A549 (cell line): Measurements from ENCODE around the gene HOGA1. TPM values are rescaled to one million over a fixed set of nuclear protein-coding genes. Genes with fewer than 3 reads are reported as not detected.

ENCODE experiments used
- ATAC-seq, 2 experiments: fragments of 200-7000 bp in 1 of 2; fragments of >200 bp in 1 of 2; cut with Nextera tagmentation in 1 of 2; cut with Tn5 transposase in 1 of 2; 3 replicates each; pipeline versions ENCODE4 v1.8.0 to v1.9.1; 2018 to 2020; ENCODE audit warnings: mild to moderate bottlenecking in 1 of 2, moderate library complexity in 1 of 2
- CTCF ChIA-PET: fragments of 300-600 bp; sonication (Branson Sonifier 250); formaldehyde crosslinking; extraction: SDS; loops from one replicate; lab custom pipeline; 2021; ENCODE audit warnings: antibody characterized with exemption, inconsistent platforms; lab: Yijun Ruan, JAX
- POLR2A ChIA-PET: fragments of 350-600 bp; formaldehyde crosslinking; extraction: SDS; loops from one replicate; lab custom pipeline; 2021; ENCODE audit warnings: antibody characterized with exemption, inconsistent platforms; lab: Yijun Ruan, JAX
- DNase-seq, 2 experiments: peaks; one replicate each; pipeline versions ENCODE4 v3.0.0 to v3.0.0-alpha.2; 2011 to 2016; ENCODE audit warnings: low read depth in 1 of 2, low spot score in 1 of 2
- FAIRE-seq: peaks from 2 replicates; lab custom pipeline; 2011; peaks lifted over from hg19 to GRCh38; lab: Jason Lieb, UNC
- H3K27ac ChIP-seq, 2 experiments: fragments of >200 bp; sonication (Bioruptor Twin); formaldehyde crosslinking; 3 replicates each; pipeline ENCODE4 v1.5.1; 2016 to 2017
- H3K4me1 ChIP-seq: fragments of >200 bp; sonication (Bioruptor Twin); formaldehyde crosslinking; 3 replicates; pipeline ENCODE4 v1.6.1; 2016
- H3K4me2 ChIP-seq: fragments of >200 bp; sonication (Bioruptor Twin); formaldehyde crosslinking; 3 replicates; pipeline ENCODE4 v1.6.1; 2016
- H3K4me3 ChIP-seq: fragments of >200 bp; sonication (Bioruptor Twin); formaldehyde crosslinking; 3 replicates; pipeline ENCODE4 v1.5.1; 2016
- H3K9me3 ChIP-seq: fragments of >200 bp; sonication (Bioruptor Twin); formaldehyde crosslinking; 3 replicates; pipeline ENCODE4 v1.6.1; 2016
- BHLHE40 ChIP-seq: IDR thresholded peaks from 2 replicates; pipeline ENCODE4 v1.6.1; 2012; ENCODE audit warnings: low read depth, low read length, inconsistent platforms
- CBX8 ChIP-seq: fragments of 200-600 bp; sonication (generic); IDR thresholded peaks from 2 replicates; pipeline ENCODE4 v1.6.1; 2016
- CEBPB ChIP-seq, 2 experiments: fragments of >200 bp in 1 of 2; sonication (Bioruptor Twin) in 1 of 2; formaldehyde crosslinking in 1 of 2; IDR thresholded peaks; 2 replicates each; pipeline ENCODE4 v1.6.1; 2012 to 2016
- CHD2 ChIP-seq: fragments of 150-350 bp; IDR thresholded peaks from 2 replicates; pipeline ENCODE4 v1.6.1; 2014; ENCODE audit warnings: low read length; ENCODE audit not compliant: partially characterized antibody
- CHD4 ChIP-seq: fragments of 200-600 bp; sonication (generic); IDR thresholded peaks from 2 replicates; pipeline ENCODE4 v1.6.1; 2016; ENCODE audit warnings: antibody characterized with exemption, mild to moderate bottlenecking, borderline replicate concordance
- E2F6 ChIP-seq: IDR thresholded peaks from 2 replicates; pipeline ENCODE4 v1.6.1; 2012; ENCODE audit warnings: low read depth, borderline replicate concordance
- EHF ChIP-seq: fragments of 250-450 bp; sonication (Bioruptor Pico); IDR thresholded peaks from 2 replicates; pipeline ENCODE4 v1.5.0; 2020; ENCODE audit warnings: mild to moderate bottlenecking
- ELK1 ChIP-seq: fragments of 150-350 bp; IDR thresholded peaks from 2 replicates; pipeline ENCODE4 v1.6.1; 2014; ENCODE audit warnings: low read depth, mild to moderate bottlenecking, low read length
- EP300 ChIP-seq, 2 experiments: fragments of >200 bp; sonication (Bioruptor Twin); formaldehyde crosslinking; IDR thresholded peaks; 2 replicates in 1 of 2; 3 replicates in 1 of 2; pipeline ENCODE4 v1.6.1; 2016 to 2017
- ESRRA ChIP-seq: fragments of 150-350 bp; IDR thresholded peaks from 2 replicates; pipeline ENCODE4 v1.6.1; 2014; ENCODE audit warnings: mild to moderate bottlenecking, low read length, borderline replicate concordance
- GATA3 ChIP-seq: IDR thresholded peaks from 2 replicates; pipeline ENCODE4 v1.6.1; 2012; ENCODE audit warnings: borderline replicate concordance
- HES2 ChIP-seq: fragments of >200 bp; sonication (Bioruptor Twin); formaldehyde crosslinking; IDR thresholded peaks from 2 replicates; pipeline ENCODE4 v1.6.1; 2016
- HEYL ChIP-seq: fragments of 250-450 bp; sonication (Bioruptor Pico); IDR thresholded peaks from 2 replicates; pipeline ENCODE4 v1.8.0; 2021; ENCODE audit warnings: mild to moderate bottlenecking, moderate library complexity
- HOXA7 ChIP-seq: fragments of 250-450 bp; sonication (Bioruptor Pico); IDR thresholded peaks from 2 replicates; pipeline ENCODE4 v1.5.0; 2020; ENCODE audit warnings: mild to moderate bottlenecking, moderate library complexity
- HOXB5 ChIP-seq: fragments of 250-450 bp; sonication (Bioruptor Pico); IDR thresholded peaks from 2 replicates; pipeline ENCODE4 v1.5.0; 2020; ENCODE audit warnings: mild to moderate bottlenecking, moderate library complexity
- JUNB ChIP-seq: fragments of >200 bp; sonication (Bioruptor Twin); formaldehyde crosslinking; IDR thresholded peaks from 2 replicates; pipeline ENCODE4 v1.6.1; 2016
- KDM1A ChIP-seq: fragments of 200-600 bp; sonication (generic); IDR thresholded peaks from 2 replicates; pipeline ENCODE4 v1.6.1; 2016; ENCODE audit warnings: low read depth, mild to moderate bottlenecking
- KDM5A ChIP-seq: fragments of 200-600 bp; sonication (generic); IDR thresholded peaks from 2 replicates; pipeline ENCODE4 v1.6.1; 2016; ENCODE audit warnings: antibody characterized with exemption, mild to moderate bottlenecking
- MAX ChIP-seq: IDR thresholded peaks from 2 replicates; pipeline ENCODE4 v1.6.1; 2012
- MAZ ChIP-seq: fragments of 150-350 bp; IDR thresholded peaks from 2 replicates; pipeline ENCODE4 v1.6.1; 2014; ENCODE audit warnings: antibody characterized with exemption, low read depth, low read length, borderline replicate concordance
- MYC ChIP-seq: IDR thresholded peaks from 2 replicates; pipeline ENCODE4 v1.6.1; 2012; ENCODE audit warnings: mild to moderate bottlenecking, inconsistent platforms, low read length, improper control_type of control experiment, borderline replicate concordance
- NPAS2 ChIP-seq: fragments of 250-450 bp; sonication (Bioruptor Pico); IDR thresholded peaks from 2 replicates; pipeline ENCODE4 v1.8.0; 2022; ENCODE audit warnings: mild to moderate bottlenecking, moderate library complexity, borderline replicate concordance
- PBX3 ChIP-seq: IDR thresholded peaks from 2 replicates; pipeline ENCODE4 v1.6.1; 2012
- PHF8 ChIP-seq: fragments of 200-600 bp; sonication (generic); IDR thresholded peaks from 2 replicates; pipeline ENCODE4 v1.6.1; 2016; ENCODE audit warnings: low read depth, mild to moderate bottlenecking, antibody characterized with exemption, moderate library complexity, borderline replicate concordance
- POLR2A ChIP-seq: IDR thresholded peaks from 2 replicates; pipeline ENCODE4 v1.6.1; 2012; ENCODE audit warnings: mild to moderate bottlenecking, low read length
- RFX5 ChIP-seq: fragments of 450-650 bp; IDR thresholded peaks from 2 replicates; pipeline ENCODE4 v1.7.1; 2014; ENCODE audit warnings: antibody characterized with exemption, mild to moderate bottlenecking, moderate library complexity
- SMC3 ChIP-seq: fragments of >200 bp; sonication (Bioruptor Twin); formaldehyde crosslinking; IDR thresholded peaks from 3 replicates; pipeline ENCODE4 v1.6.1; 2018; ENCODE audit warnings: inconsistent platforms
- ZC3H11A ChIP-seq: fragments of 450-650 bp; IDR thresholded peaks from 2 replicates; pipeline ENCODE4 v1.6.1; 2014; ENCODE audit warnings: antibody characterized with exemption, mild to moderate bottlenecking
- ZNF302 ChIP-seq: fragments of 250-450 bp; sonication (Bioruptor Pico); IDR thresholded peaks from 2 replicates; pipeline ENCODE4 v1.9.0; 2021; ENCODE audit warnings: inconsistent platforms, mild to moderate bottlenecking, moderate library complexity
- ZSCAN20 ChIP-seq: fragments of 250-450 bp; sonication (Bioruptor Pico); IDR thresholded peaks from 2 replicates; pipeline ENCODE4 v1.8.0; 2022; ENCODE audit warnings: mild to moderate bottlenecking, moderate library complexity
- WGBS: methylation state at CpG from one replicate; pipeline ENCODE4 v1.1.6; 2017; ENCODE audit errors: missing lambda C conversion rate; 5-methylcytosine and 5-hydroxymethylcytosine counted together
- polyA plus RNA-seq, 4 experiments: library from polyadenylated mRNA; depleted of rRNA in 3 of 4; stranded (reverse); fragments of >200 nt; fragmentation: RNase III in 1 of 4; extraction: RNeasy Plus Mini Kit Qiagen cat#74134 plus additional on column Dnase treatment in 1 of 4; gene quantifications; 2 replicates in 3 of 4; 3 replicates in 1 of 4; pipeline ENCODE4 v1.2.3, GENCODE V29; 2011 to 2017

The HOGA1 gene
- polyA plus RNA-seq, 2 of the 4 experiments (the other 2 are of a cell fraction): 2.0 to 3.1 TPM

- no peak overlapping the region for H3K4me3 ChIP-seq
- no peak overlapping the region for H3K4me2 ChIP-seq
- CTCF ChIA-PET: interaction anchor here (0.8 to 33.8 kb wide), 4 partner anchors 8 to 119 kb away, joined by 3 to 1048 read pairs (median 67); partner anchors contain the start of genes C10orf62 and HOGA1
- peak overlapping the region; percentile 30 to 78; a peak in 4 of 6 replicates for H3K27ac ChIP-seq
- peaks cover 44% of the 10 kb centered on the region for H3K4me1 ChIP-seq
- no peak for TF ChIP-seq HEYL (CRISPR knock-in tag)
- TF ChIP-seq EP300 (IDR thresholded peaks at IDR 0.05): no peak
- no peak for TF ChIP-seq BHLHE40
- TF ChIP-seq CHD2: no peak
- no peak for TF ChIP-seq E2F6
- no peak for TF ChIP-seq HES2
- TF ChIP-seq PHF8: no peak
- no peak for TF ChIP-seq ZC3H11A
- no peak for TF ChIP-seq HOXA7 (CRISPR knock-in tag)
- no peak for TF ChIP-seq ELK1
- TF ChIP-seq MAZ: no peak
- TF ChIP-seq PBX3: no peak
- TF ChIP-seq ESRRA: no peak
- TF ChIP-seq KDM5A: no peak
- TF ChIP-seq RFX5: no peak
- TF ChIP-seq NPAS2 (CRISPR knock-in tag): no peak
- no peak for TF ChIP-seq SMC3
- no peak for TF ChIP-seq CHD4
- 73% methylated on average over 9 of the region's 9 CpGs for WGBS
- FAIRE-seq: no peak
- DNase-seq: no peak
- ATAC-seq: no peak
- H3K9me3 ChIP-seq: no peaks in the 10 kb centered on the region
- POLR2A ChIA-PET: no interaction called here
These were observed 6.5 kb upstream of the HOGA1 start for GRCh38 chr10:97577701-97578100.

- FAIRE-seq (no peak), DNase-seq (no peak), ATAC-seq (no peak)
- POLR2A ChIA-PET: no interaction called here
- Histone ChIP-seq H3K4me3 (no peak overlapping the region), H3K4me2 (no peak overlapping the region), H3K4me1 (peaks cover 38% of the 10 kb centered on the region), H3K27ac (peak overlapping the region in 1 of 2 experiments; percentile 78; a peak in 2 of 6 replicates), H3K9me3 (no peaks in the 10 kb centered on the region)
- TF ChIP-seq MAX: no peak
- TF ChIP-seq MYC: no peak
- TF ChIP-seq CEBPB (IDR thresholded peaks at IDR 0.05): no peak
- TF ChIP-seq MAZ: no peak
- TF ChIP-seq POLR2A: no peak
- TF ChIP-seq NPAS2 (CRISPR knock-in tag): no peak
- no peak for TF ChIP-seq KDM1A
- no peak for TF ChIP-seq CBX8
- TF ChIP-seq JUNB: no peak
- TF ChIP-seq SMC3: no peak
- no peak for TF ChIP-seq PHF8
- no peak for TF ChIP-seq ZSCAN20 (CRISPR knock-in tag)
- no peak for TF ChIP-seq E2F6
- no peak for TF ChIP-seq HOXB5 (CRISPR knock-in tag)
- no peak for TF ChIP-seq GATA3
- no peak for TF ChIP-seq ZNF302
- no peak for TF ChIP-seq EHF
- no peak for TF ChIP-seq BHLHE40
- 93% methylated on average over 40 of the region's 40 CpGs for WGBS
- CTCF ChIA-PET: interaction anchor here (1.0 to 33.8 kb wide), 3 partner anchors 9 to 21 kb away, joined by 3 to 1048 read pairs (median 131); partner anchors contain the start of genes C10orf62 and HOGA1
These were observed 5.9 kb upstream of the HOGA1 start for GRCh38 chr10:97578171-97578844.
